Adipose tissue (tissue), 3 donors: ENCODE data around the gene HSPG2. TPM values are rescaled to one million over a fixed set of nuclear protein-coding genes. Genes with fewer than 3 reads are reported as not detected.
"Not testable (repeated sequence)": the region's sequence is repeated elsewhere in the genome, so short reads cannot be mapped to it uniquely, and the experiment has no call there.

Experiments
- H3K27ac ChIP-seq: one replicate; pipeline ENCODE4 v1.5.1; 2013; ENCODE audit warnings: low read depth, low read length
- WGBS, 3 donors: extraction: QIAGEN DNeasy Blood & Tissue Kit; methylation state at CpG; one replicate each; pipeline ENCODE4 v1.1.7; 2013; 5-methylcytosine and 5-hydroxymethylcytosine counted together
- polyA plus RNA-seq, 3 donors: library from polyadenylated mRNA; stranded (reverse); fragments of 200-250 nt; gene quantifications; one replicate each; pipeline ENCODE4 v1.2.3, GENCODE V29; 2013
- donor health status: healthy with polysubstance abuse.
- donor health status: Bipolar disorder and iron deficiency.
- donor health status: healthy.

The HSPG2 gene
- polyA plus RNA-seq, 3 donors = 34.7 to 225 (median 214) TPM

- WGBS, 3 donors = 92 to 98% (median 92%) methylated on average over 3 of the region's 3 CpGs
- H3K27ac ChIP-seq = no peak overlapping the region
These were observed 123.6 kb downstream of the HSPG2 start for GRCh38 chr1:21813542-21813941.

- WGBS, 3 donors = 51 to 62% (median 55%) methylated on average over 2 of the region's 2 CpGs
- no peak within 1 kb of the TSS for H3K27ac ChIP-seq
These were observed 125.2 kb downstream of the HSPG2 start, which contains the start of gene LDLRAD2 for GRCh38 chr1:21811875-21812305. LDLRAD2 (plus strand) TSS chr1:21812265; CDS start chr1:21812452, 187 bp downstream.

- no peak overlapping the region for H3K27ac ChIP-seq
- 80 to 86% (median 83%) methylated on average over 2 of the region's 2 CpGs for WGBS, 3 donors
These were observed 132.6 kb downstream of the HSPG2 start for GRCh38 chr1:21804536-21804935.

GRCh38 chr1:21801100-21801499 lies 136.0 kb downstream of the HSPG2 start:
- WGBS, 3 donors = 91 to 96% (median 93%) methylated on average over 4 of the region's 4 CpGs
- H3K27ac ChIP-seq = no peak overlapping the region

- H3K27ac ChIP-seq = no peak overlapping the region
- WGBS, 3 donors = 74 to 75% (median 75%) methylated on average over 5 of the region's 5 CpGs
These were observed 137.4 kb downstream of the HSPG2 start for GRCh38 chr1:21799730-21800129.

GRCh38 chr1:21795075-21795474 lies 142.0 kb downstream of the HSPG2 start:
- 93 to 95% (median 95%) methylated on average over 6 of the region's 6 CpGs for WGBS, 3 donors
- H3K27ac ChIP-seq = no peak overlapping the region

GRCh38 chr1:21794656-21795055 lies 142.5 kb downstream of the HSPG2 start:
- no peak overlapping the region for H3K27ac ChIP-seq
- WGBS, 3 donors = 93 to 97% (median 95%) methylated on average over 2 of the region's 2 CpGs

- no peak overlapping the region for H3K27ac ChIP-seq
- 85 to 87% (median 86%) methylated on average over 2 of the region's 2 CpGs for WGBS, 3 donors
These were observed 144.0 kb downstream of the HSPG2 start for GRCh38 chr1:21793104-21793503.

GRCh38 chr1:21786640-21787039 lies 150.5 kb downstream of the HSPG2 start:
- H3K27ac ChIP-seq = no peak overlapping the region
- WGBS, 3 donors = 70 to 90% (median 77%) methylated on average over 2 of the region's 2 CpGs

GRCh38 chr1:21785764-21786163 lies 151.3 kb downstream of the HSPG2 start:
- 92 to 97% (median 94%) methylated on average over 9 of the region's 9 CpGs for WGBS, 3 donors
- H3K27ac ChIP-seq = not testable (repeated sequence)

- 31 to 56% (median 48%) methylated on average over 32 of the region's 32 CpGs for WGBS, 3 donors
- peak overlapping the region; percentile 89 for H3K27ac ChIP-seq
These were observed 153.2 kb downstream of the HSPG2 start for GRCh38 chr1:21783679-21784603.

GRCh38 chr1:21782868-21783678 lies 154.0 kb downstream of the HSPG2 start, which contains the start of gene USP48:
USP48 (minus strand) TSS chr1:21783149; CDS start chr1:21782957, 192 bp downstream.
- H3K27ac ChIP-seq = peak within 1 kb of the TSS; percentile 89
- 0 to 1% (median 1%) methylated on average over 82 of the region's 82 CpGs for WGBS, 3 donors

GRCh38 chr1:21782349-21782867 lies 154.7 kb downstream of the HSPG2 start:
- 0 to 1% (median 0%) methylated on average over 35 to 37 of the region's 37 CpGs for WGBS, 3 donors

GRCh38 chr1:21781815-21782348 lies 155.2 kb downstream of the HSPG2 start:
- 0 to 1% (median 1%) methylated on average over 17 of the region's 17 CpGs for WGBS, 3 donors
- no peak overlapping the region for H3K27ac ChIP-seq

More at GRCh38 chr1:21782349-21782867, 154.7 kb downstream of the HSPG2 start:
- H3K27ac ChIP-seq = no peak overlapping the region

GRCh38 chr1:21779613-21780521 lies 157.2 kb downstream of the HSPG2 start:
- H3K27ac ChIP-seq = no peak overlapping the region
- WGBS, 3 donors = 77 to 83% (median 81%) methylated on average over 12 of the region's 12 CpGs

GRCh38 chr1:21778405-21778727 lies 158.7 kb downstream of the HSPG2 start:
- 87 to 100% (median 97%) methylated on average over 2 of the region's 2 CpGs for WGBS, 3 donors
- no peak overlapping the region for H3K27ac ChIP-seq

GRCh38 chr1:21776925-21777324 lies 160.2 kb downstream of the HSPG2 start:
- WGBS, 3 donors = 67 to 85% (median 83%) methylated on average over 5 of the region's 5 CpGs
- not testable (repeated sequence) for H3K27ac ChIP-seq
